Body of pancreas (tissue), 4 donors: Measurements from ENCODE around the gene TAS1R3. TPM values are rescaled to one million over a fixed set of nuclear protein-coding genes. Genes with fewer than 3 reads are reported as not detected.

Source experiments
- ATAC-seq: fragments of 150-250 bp; one replicate; pipeline ENCODE4 v1.9.1; 2016
- DNase-seq, 4 donors: peaks; one replicate each; pipeline ENCODE4 v3.0.0-alpha.2; 2019
- H3K27ac ChIP-seq, 4 donors: fragments of 200-600 bp; sonication (generic); 1 replicate in 3 of 4; 2 replicates in 1 of 4; pipeline versions ENCODE4 v1.5.1 to v1.6.1; 2016 to 2019; ENCODE audit warnings: mild to moderate bottlenecking in 1 of 4, mixed read lengths in 1 of 4, moderate library complexity in 1 of 4
- H3K27me3 ChIP-seq, 2 donors: fragments of 200-600 bp; sonication (generic); one replicate each; pipeline ENCODE4 v1.6.0; 2016; ENCODE audit warnings: mild to moderate bottlenecking in 1 of 2
- H3K36me3 ChIP-seq, 2 donors: fragments of 200-600 bp; sonication (generic); replicated peaks in 1 of 2; 2 replicates each; pipeline ENCODE4 v1.5.1; 2016; ENCODE audit warnings: low read depth in 2 of 2; ENCODE audit not compliant: insufficient read depth in 1 of 2
- H3K4me1 ChIP-seq: fragments of 200-600 bp; sonication (generic); one replicate; pipeline ENCODE4 v1.6.0; 2016
- H3K4me3 ChIP-seq, 2 donors: fragments of 200-600 bp; sonication (generic); 1 replicate in 1 of 2; 2 replicates in 1 of 2; pipeline ENCODE4 v1.5.1; 2016 to 2019
- H3K9me3 ChIP-seq, 3 donors: fragments of 200-600 bp; sonication (generic); 1 replicate in 2 of 3; 2 replicates in 1 of 3; pipeline ENCODE4 v1.5.1; 2016
- CTCF ChIP-seq, 7 experiments: fragments of 450-650 bp in 4 of 7; fragments of 200-600 bp in 3 of 7; sonication (generic) in 3 of 7; IDR thresholded peaks; one replicate each; pipeline ENCODE4 v1.5.1; 2016 to 2019; ENCODE audit warnings: antibody characterized with exemption in 7 of 7
- POLR2A ChIP-seq, 3 donors: fragments of 450-650 bp; IDR thresholded peaks; one replicate each; pipeline ENCODE4 v1.6.1; 2016; ENCODE audit warnings: antibody characterized with exemption in 3 of 3, mild to moderate bottlenecking in 2 of 3
- WGBS, 2 donors: methylation state at CpG; one replicate each; pipeline ENCODE4 v1.1.5; 2017; 5-methylcytosine and 5-hydroxymethylcytosine counted together
- intact Hi-C: fragments of 100-400 bp; cut with DNase I; formaldehyde crosslinking; loops from one replicate; pipeline ENCODE4 v1.15.1; 2023
- total RNA-seq, 2 donors: library from RNA; depleted of rRNA; stranded (reverse); fragments of >200 nt; gene quantifications; one replicate each; pipeline ENCODE4 v1.1.0, GENCODE V29; 2016

The TAS1R3 gene
- total RNA-seq: under 1 TPM in 1 of 2 donors, not detected in 1; 0.26 TPM

GRCh38 chr1:1331068-1331965 is at the start of gene TAS1R3:
TAS1R3 (plus strand) TSS chr1:1331280; CDS start chr1:1331346, 66 bp downstream.
- Histone ChIP-seq H3K27ac (no peak within 1 kb of the TSS), H3K4me3 (no peak within 1 kb of the TSS), H3K4me1 (peaks cover 16% of the 10 kb centered on the region), H3K27me3 (no peaks in the 10 kb centered on the region), H3K36me3 (peaks cover 3 to 8% of the 10 kb centered on the region in 2 donors), H3K9me3 (no peaks in the 10 kb centered on the region)
- intact Hi-C loops: no loop called here
- no peak for TF ChIP-seq CTCF (IDR thresholded peaks at IDR 0.05)
- no peak for TF ChIP-seq POLR2A (IDR thresholded peaks at IDR 0.05)
- WGBS, 2 donors: 64 to 71% methylated on average over 16 to 32 of the region's 41 CpGs
- no peak for DNase-seq
- ATAC-seq: no peak

- H3K4me1 ChIP-seq: peaks cover 14% of the 10 kb centered on the region
- no peak for TF ChIP-seq CTCF (IDR thresholded peaks at IDR 0.05)
- no peak for TF ChIP-seq POLR2A (IDR thresholded peaks at IDR 0.05)
- peak overlapping the region; percentile 50 to 80 (median 68) for H3K27ac ChIP-seq
- DNase-seq (peak; percentile 84 to 94 (median 91)), ATAC-seq (peak; percentile 92)
- H3K27me3 ChIP-seq: peaks cover 0 to 8% of the 10 kb centered on the region in 2 donors
- intact Hi-C loops: no loop called here
- no peaks in the 10 kb centered on the region for H3K9me3 ChIP-seq
- H3K36me3 ChIP-seq: no peaks in the 10 kb centered on the region
- WGBS, 2 donors: 10 to 13% methylated on average over 5 to 26 of the region's 26 CpGs
- H3K4me3 ChIP-seq: no peak overlapping the region
These were observed 49.4 kb upstream of the TAS1R3 start for GRCh38 chr1:1281533-1282321.

- ATAC-seq: no peak
- Histone ChIP-seq H3K27ac (no peak overlapping the region), H3K36me3 (no peaks in the 10 kb centered on the region), H3K27me3 (peaks cover 0 to 8% of the 10 kb centered on the region in 2 donors), H3K4me1 (peaks cover 14% of the 10 kb centered on the region), H3K4me3 (no peak overlapping the region), H3K9me3 (no peaks in the 10 kb centered on the region)
- DNase-seq: no peak
- WGBS, 2 donors: 87 to 88% methylated on average over 8 to 13 of the region's 14 CpGs
- intact Hi-C loops: no loop called here
- TF ChIP-seq CTCF (IDR thresholded peaks at IDR 0.05) (no peak), POLR2A (IDR thresholded peaks at IDR 0.05) (no peak)
These were observed 48.1 kb upstream of the TAS1R3 start for GRCh38 chr1:1282998-1283397.

- Histone ChIP-seq H3K27ac (no peak overlapping the region), H3K4me3 (no peak overlapping the region), H3K27me3 (peaks cover 0 to 8% of the 10 kb centered on the region in 2 donors), H3K9me3 (no peaks in the 10 kb centered on the region), H3K4me1 (peaks cover 14% of the 10 kb centered on the region), H3K36me3 (no peaks in the 10 kb centered on the region)
- ATAC-seq (no peak), DNase-seq (no peak)
- 19% methylated on average over 8 of the region's 9 CpGs; no CpG with 5 or more reads in 1 of the 2 donors for WGBS, 2 donors
- intact Hi-C loops: no loop called here
- no peak for TF ChIP-seq POLR2A (IDR thresholded peaks at IDR 0.05)
- TF ChIP-seq CTCF (IDR thresholded peaks at IDR 0.05): no peak
These were observed 47.3 kb upstream of the TAS1R3 start for GRCh38 chr1:1283821-1284220.
